Progenitor cell of endocrine pancreas (in vitro differentiated cells): ENCODE measurements around the gene GSX2. TPM values are rescaled to one million over a fixed set of nuclear protein-coding genes. Genes with fewer than 3 reads are reported as not detected.

ENCODE experiments used
- DNase-seq: peaks from one replicate; pipeline ENCODE4 v3.0.0; 2021; ENCODE audit warnings: low spot score; ENCODE audit not compliant: unreplicated experiment
- H3K27ac Mint-ChIP-seq: 2 replicates; pipeline ENCODE4 v1.8.0; 2021; ENCODE audit warnings: mild to moderate bottlenecking, moderate library complexity, mixed read lengths
- H3K27me3 Mint-ChIP-seq: 2 replicates; pipeline ENCODE4 v1.8.0; 2021; ENCODE audit warnings: mixed read lengths
- H3K36me3 Mint-ChIP-seq: 2 replicates; pipeline ENCODE4 v1.8.0; 2022; ENCODE audit warnings: mixed read lengths; ENCODE audit not compliant: insufficient read depth
- H3K4me1 Mint-ChIP-seq: 2 replicates; pipeline ENCODE4 v1.8.0; 2021; ENCODE audit warnings: low read depth, mixed read lengths
- H3K4me3 Mint-ChIP-seq: 2 replicates; pipeline ENCODE4 v1.8.0; 2021; ENCODE audit warnings: low read depth, mild to moderate bottlenecking, moderate library complexity, mixed read lengths
- H3K9me3 Mint-ChIP-seq: 2 replicates; pipeline ENCODE4 v1.8.0; 2021; ENCODE audit warnings: low read depth, mixed read lengths
- CTCF ChIP-seq: fragments of 200-600 bp; sonication (generic); IDR thresholded peaks from one replicate; pipeline ENCODE4 v1.5.0; 2021; ENCODE audit warnings: antibody characterized with exemption, mild to moderate bottlenecking; ENCODE audit not compliant: unreplicated experiment
- total RNA-seq: library from RNA; stranded (reverse); gene quantifications from 2 replicates; pipeline ENCODE4 v1.2.1, GENCODE V29; 2021

GSX2 gene
- total RNA-seq, 1 donor from 2014 or later, result not detected

GRCh38 chr4:54098375-54098774 lies 1.6 kb upstream of the GSX2 start:
- H3K4me1 Mint-ChIP-seq, result peaks cover 19% of the 10 kb centered on the region
- no peak for DNase-seq
- H3K36me3 Mint-ChIP-seq, result no peaks in the 10 kb centered on the region

DNA sequence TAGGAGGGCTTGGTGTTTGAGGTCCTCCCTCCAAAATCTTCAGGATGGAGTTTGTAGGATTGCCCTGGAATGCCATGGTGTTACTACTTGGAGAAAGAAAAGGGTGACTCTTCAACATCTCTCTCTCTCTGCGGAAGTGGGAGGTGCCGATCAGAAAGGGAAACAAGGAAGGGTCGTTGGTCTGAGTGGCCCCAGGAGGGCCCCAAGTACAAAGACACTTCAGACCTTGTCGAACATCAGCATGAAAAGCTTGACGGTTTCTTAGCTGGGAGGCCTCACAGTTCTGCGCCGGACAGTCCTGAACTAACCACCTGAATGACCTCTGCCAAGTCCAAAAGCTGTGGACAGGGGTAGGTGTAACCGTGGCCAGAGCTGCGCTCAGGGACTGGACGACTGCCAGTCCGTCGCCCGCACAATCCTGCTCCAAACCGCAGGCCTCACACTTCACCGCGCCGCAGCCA lies 646 bp upstream of the GSX2 start:
- H3K27ac Mint-ChIP-seq, result no peak overlapping the region

More at GRCh38 chr4:54098375-54098774, 1.6 kb upstream of the GSX2 start:
- Mint-ChIP-seq H3K27me3 (peaks cover 95% of the 10 kb centered on the region), H3K27ac (no peak overlapping the region), H3K9me3 (no peaks in the 10 kb centered on the region), H3K4me3 (no peak overlapping the region)
- no peak for TF ChIP-seq CTCF

DNA sequence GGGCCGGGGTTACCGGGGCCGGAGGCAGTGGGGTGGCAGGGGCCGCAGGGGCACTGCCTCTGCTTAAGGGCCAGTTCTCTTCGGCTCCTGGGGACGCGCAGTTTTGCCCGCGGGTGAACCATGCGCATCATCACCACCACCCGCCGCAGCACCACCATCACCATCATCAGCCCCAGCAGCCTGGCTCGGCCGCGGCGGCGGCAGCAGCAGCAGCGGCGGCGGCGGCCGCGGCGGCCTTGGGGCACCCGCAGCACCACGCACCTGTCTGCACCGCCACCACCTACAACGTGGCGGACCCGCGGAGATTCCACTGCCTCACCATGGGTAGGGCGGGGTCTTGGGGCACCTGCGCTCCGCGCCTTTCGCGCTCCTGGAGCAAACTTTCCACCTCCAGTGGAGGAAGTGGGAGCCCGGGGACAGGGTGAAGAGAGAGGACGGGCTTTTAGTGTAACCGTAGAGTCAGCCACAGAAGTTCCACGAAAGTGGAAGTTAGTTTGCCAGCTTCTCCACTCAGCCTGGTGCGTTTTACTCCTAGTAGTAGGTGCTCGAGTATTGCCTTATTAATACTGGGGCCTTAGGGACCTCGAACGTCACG lies 729 bp downstream of the GSX2 start:
- DNase-seq, result no peak
- Mint-ChIP-seq H3K4me1 (peaks cover 16% of the 10 kb centered on the region), H3K9me3 (no peaks in the 10 kb centered on the region), H3K27me3 (peaks cover 95% of the 10 kb centered on the region), H3K27ac (no peak overlapping the region), H3K4me3 (no peak overlapping the region), H3K36me3 (no peaks in the 10 kb centered on the region)
- no peak for TF ChIP-seq CTCF

More for the DNA sequence above, 646 bp upstream of the GSX2 start:
- Mint-ChIP-seq H3K4me3 (no peak overlapping the region), H3K36me3 (no peaks in the 10 kb centered on the region), H3K27me3 (peaks cover 95% of the 10 kb centered on the region), H3K9me3 (no peaks in the 10 kb centered on the region), H3K4me1 (peaks cover 18% of the 10 kb centered on the region)
- no peak for TF ChIP-seq CTCF
- no peak for DNase-seq

DNA sequence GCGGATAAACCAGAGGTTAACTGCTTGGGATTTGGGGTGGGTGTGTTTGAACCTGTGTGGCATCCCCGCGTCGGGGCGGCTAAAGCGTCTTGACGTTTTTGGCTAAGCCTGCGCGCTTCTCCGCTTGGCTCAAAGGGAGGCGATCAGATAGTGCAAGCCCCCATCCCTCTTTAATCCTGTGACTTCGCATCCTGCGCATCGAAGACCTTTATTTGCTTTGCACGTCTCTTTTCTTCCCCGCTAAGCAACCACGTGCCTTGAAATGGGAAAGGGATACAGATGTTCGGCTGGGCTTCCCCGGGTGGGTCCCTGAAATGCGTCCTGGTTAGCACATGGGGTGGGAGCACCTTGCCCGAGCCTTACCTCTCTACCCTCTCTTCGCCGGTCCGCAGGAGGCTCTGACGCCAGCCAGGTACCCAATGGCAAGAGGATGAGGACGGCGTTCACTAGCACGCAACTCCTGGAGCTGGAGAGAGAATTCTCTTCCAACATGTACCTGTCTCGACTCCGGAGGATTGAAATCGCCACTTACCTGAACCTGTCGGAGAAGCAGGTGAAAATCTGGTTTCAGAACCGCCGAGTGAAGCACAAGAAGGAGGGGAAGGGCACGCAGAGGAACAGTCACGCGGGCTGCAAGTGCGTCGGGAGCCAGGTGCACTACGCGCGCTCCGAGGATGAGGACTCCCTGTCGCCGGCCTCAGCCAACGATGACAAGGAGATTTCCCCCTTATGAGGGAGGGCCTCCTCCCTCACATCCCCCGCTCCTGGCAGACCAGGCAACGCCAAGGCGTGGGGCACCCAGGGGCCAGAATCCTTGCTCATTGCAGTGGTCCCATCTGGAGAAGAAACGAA lies 1.5 kb downstream of the GSX2 start:
- Mint-ChIP-seq H3K9me3 (no peaks in the 10 kb centered on the region), H3K27me3 (peaks cover 95% of the 10 kb centered on the region), H3K4me1 (peaks cover 11% of the 10 kb centered on the region), H3K36me3 (no peaks in the 10 kb centered on the region), H3K4me3 (no peak overlapping the region), H3K27ac (no peak overlapping the region)
- DNase-seq, result no peak
- TF ChIP-seq CTCF, result no peak

- peaks cover 7% of the 10 kb centered on the region for H3K4me1 Mint-ChIP-seq
- no peak overlapping the region for H3K4me3 Mint-ChIP-seq
- DNase-seq, result no peak
- no peaks in the 10 kb centered on the region for H3K36me3 Mint-ChIP-seq
- no peak overlapping the region for H3K27ac Mint-ChIP-seq
- H3K9me3 Mint-ChIP-seq, result no peaks in the 10 kb centered on the region
- TF ChIP-seq CTCF, result no peak
- peaks cover 95% of the 10 kb centered on the region for H3K27me3 Mint-ChIP-seq
These were observed 2.7 kb downstream of the GSX2 start for GRCh38 chr4:54102531-54103106.
